ENCODE data around the gene SPATA2. TPM values are rescaled to one million over a fixed set of nuclear protein-coding genes. Genes with fewer than 3 reads are reported as not detected.

The SPATA2 gene
- total and polyA plus RNA-seq, 2 experiments from 2014 or later, result 5.3 to 9.3 TPM

DNA sequence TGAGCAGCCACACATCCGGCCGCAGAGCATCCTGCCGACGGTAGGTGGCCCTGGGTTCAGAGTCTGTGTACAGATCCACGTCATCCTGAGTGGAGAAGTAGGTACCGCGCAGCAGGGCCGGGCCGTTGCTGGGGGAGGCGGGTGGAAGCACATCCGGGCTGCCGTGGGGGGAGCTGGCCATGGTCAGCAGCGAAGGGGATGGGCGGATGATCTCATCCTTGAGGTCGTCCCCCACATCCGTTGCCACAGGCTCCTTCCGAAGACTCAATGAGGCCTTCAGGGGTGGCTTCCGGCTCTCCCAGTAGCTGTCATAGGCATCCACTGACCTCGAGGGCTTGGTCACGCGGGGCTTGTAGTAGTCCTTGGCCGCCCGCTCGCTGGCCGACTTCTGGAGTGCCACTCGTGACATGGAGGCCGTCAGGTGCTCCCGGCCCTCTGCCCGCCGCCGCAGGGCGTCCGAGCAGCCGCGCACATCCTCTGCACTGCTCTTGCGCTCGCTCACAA, 9.2 kb downstream of the SPATA2 start:
- Histone ChIP-seq H3K4me2 (no peak overlapping the region), H4K20me1 (replicated peaks; ENCODE audit: insufficient read depth) (peaks cover 6% of the 10 kb centered on the region), H3K36me3 (ENCODE audit: insufficient read depth) (no peaks in the 10 kb centered on the region; the same call in 1 of the 2 replicates), H3K27ac (ENCODE audit: low read depth) (no peak overlapping the region), H3K4me3 (no peak overlapping the region), H2AFZ (no peak overlapping the region), H3K27me3 (ENCODE audit: insufficient read depth) (no peaks in the 10 kb centered on the region), H3K4me1 (ENCODE audit: insufficient read depth) (no peaks in the 10 kb centered on the region), H3K79me2 (replicated peaks; ENCODE audit: insufficient read depth) (peaks cover 21% of the 10 kb centered on the region), H3K9me2 (ENCODE audit: insufficient read depth) (no peaks in the 10 kb centered on the region), H3F3A (replicated peaks; ENCODE audit: low read depth) (no peaks in the 10 kb centered on the region)
- no peak overlapping the region for H3K4me3 Mint-ChIP-seq
- TF ChIP-seq EZH2 (IDR thresholded peaks at IDR 0.05; ENCODE audit: low read depth, unreplicated experiment) (no peak), NANOG (IDR thresholded peaks at IDR 0.05; ENCODE audit: borderline replicate concordance) (no peak)
- peaks cover 5% of the 10 kb centered on the region for H3K27me3 Mint-ChIP-seq (ENCODE audit: insufficient read depth, low read depth, poor library complexity)
- H3K4me1 Mint-ChIP-seq, result no peaks in the 10 kb centered on the region
- no peak for ATAC-seq
- H3K36me3 Mint-ChIP-seq (ENCODE audit: low read depth), result peaks cover 21% of the 10 kb centered on the region
- no peak for DNase-seq (ENCODE audit: low spot score)
- H3K27ac Mint-ChIP-seq, result no peak overlapping the region
- H3K9me3 Mint-ChIP-seq, result no peaks in the 10 kb centered on the region

DNA sequence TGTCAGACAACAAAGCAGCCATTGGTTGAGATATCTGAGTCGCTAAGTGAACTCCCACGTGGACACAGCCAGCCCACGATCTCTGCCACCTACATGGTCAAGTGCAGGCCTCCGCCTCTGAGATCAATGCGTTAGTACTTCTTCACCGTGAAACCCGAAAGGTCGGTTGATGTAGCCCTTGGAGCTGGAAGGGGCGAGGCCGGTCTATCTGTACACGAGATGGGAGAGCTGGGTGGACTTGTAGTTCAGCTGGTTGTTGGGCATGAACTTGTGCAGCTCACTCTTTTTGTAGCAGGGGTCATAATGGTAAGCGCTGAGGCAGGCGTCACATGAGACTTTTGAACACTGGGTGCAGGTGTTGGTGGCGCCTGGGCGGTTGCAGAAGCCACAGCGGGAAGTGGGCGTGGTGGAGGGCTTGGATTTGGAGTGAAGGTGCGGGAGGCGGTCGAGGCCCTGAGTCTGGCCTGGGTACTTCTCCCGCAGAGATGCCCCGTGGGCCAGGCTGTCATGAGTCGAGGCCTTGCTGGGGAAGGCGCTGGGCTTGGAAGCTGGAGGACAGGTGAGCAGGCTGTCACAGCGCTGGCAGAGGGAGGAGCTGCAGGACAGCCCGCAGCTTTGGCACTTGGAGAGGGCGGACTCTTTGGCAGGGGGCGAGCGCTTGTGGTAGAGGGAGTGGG, 9.8 kb downstream of the SPATA2 start:
- Histone ChIP-seq H3K9me2 (ENCODE audit: insufficient read depth) (no peaks in the 10 kb centered on the region), H3K27me3 (ENCODE audit: insufficient read depth) (no peaks in the 10 kb centered on the region), H3F3A (replicated peaks; ENCODE audit: low read depth) (no peaks in the 10 kb centered on the region), H3K27ac (ENCODE audit: low read depth) (no peak overlapping the region), H3K4me3 (no peak overlapping the region), H3K79me2 (replicated peaks; ENCODE audit: insufficient read depth) (peaks cover 15% of the 10 kb centered on the region), H4K20me1 (replicated peaks; ENCODE audit: insufficient read depth) (peaks cover 4% of the 10 kb centered on the region), H3K4me1 (ENCODE audit: insufficient read depth) (no peaks in the 10 kb centered on the region), H2AFZ (no peak overlapping the region), H3K36me3 (ENCODE audit: insufficient read depth) (no peaks in the 10 kb centered on the region; the same call in 1 of the 2 replicates), H3K4me2 (no peak overlapping the region)
- Mint-ChIP-seq H3K27me3 (ENCODE audit: insufficient read depth, low read depth, poor library complexity) (peaks cover 5% of the 10 kb centered on the region), H3K36me3 (ENCODE audit: low read depth) (peaks cover 21% of the 10 kb centered on the region), H3K4me3 (no peak overlapping the region), H3K4me1 (no peaks in the 10 kb centered on the region), H3K9me3 (no peaks in the 10 kb centered on the region), H3K27ac (no peak overlapping the region)
- TF ChIP-seq JUNB (IDR thresholded peaks at IDR 0.05; ENCODE audit: unreplicated experiment) (no peak), NANOG (IDR thresholded peaks at IDR 0.05; ENCODE audit: borderline replicate concordance) (no peak), STAT1 (IDR thresholded peaks at IDR 0.05; ENCODE audit: unreplicated experiment) (no peak), ZNF114 (CRISPR knock-in tag; IDR thresholded peaks at IDR 0.05) (no peak), EZH2 (IDR thresholded peaks at IDR 0.05; ENCODE audit: low read depth, unreplicated experiment) (no peak), ZNF331 (CRISPR knock-in tag; IDR thresholded peaks at IDR 0.05; ENCODE audit: low read depth) (no peak), EZH2phosphoT487 (IDR thresholded peaks at IDR 0.05; ENCODE audit: unreplicated experiment) (no peak), CREB1 (CRISPR knock-in tag; IDR thresholded peaks at IDR 0.05; ENCODE audit: low read depth) (no peak)
- TF ChIP-seq, protein P1, sequence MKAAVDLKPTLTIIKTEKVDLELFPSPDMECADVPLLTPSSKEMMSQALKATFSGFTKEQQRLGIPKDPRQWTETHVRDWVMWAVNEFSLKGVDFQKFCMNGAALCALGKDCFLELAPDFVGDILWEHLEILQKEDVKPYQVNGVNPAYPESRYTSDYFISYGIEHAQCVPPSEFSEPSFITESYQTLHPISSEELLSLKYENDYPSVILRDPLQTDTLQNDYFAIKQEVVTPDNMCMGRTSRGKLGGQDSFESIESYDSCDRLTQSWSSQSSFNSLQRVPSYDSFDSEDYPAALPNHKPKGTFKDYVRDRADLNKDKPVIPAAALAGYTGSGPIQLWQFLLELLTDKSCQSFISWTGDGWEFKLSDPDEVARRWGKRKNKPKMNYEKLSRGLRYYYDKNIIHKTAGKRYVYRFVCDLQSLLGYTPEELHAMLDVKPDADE (IDR thresholded peaks at IDR 0.05), result no peak
- TF ChIP-seq, protein P2, sequence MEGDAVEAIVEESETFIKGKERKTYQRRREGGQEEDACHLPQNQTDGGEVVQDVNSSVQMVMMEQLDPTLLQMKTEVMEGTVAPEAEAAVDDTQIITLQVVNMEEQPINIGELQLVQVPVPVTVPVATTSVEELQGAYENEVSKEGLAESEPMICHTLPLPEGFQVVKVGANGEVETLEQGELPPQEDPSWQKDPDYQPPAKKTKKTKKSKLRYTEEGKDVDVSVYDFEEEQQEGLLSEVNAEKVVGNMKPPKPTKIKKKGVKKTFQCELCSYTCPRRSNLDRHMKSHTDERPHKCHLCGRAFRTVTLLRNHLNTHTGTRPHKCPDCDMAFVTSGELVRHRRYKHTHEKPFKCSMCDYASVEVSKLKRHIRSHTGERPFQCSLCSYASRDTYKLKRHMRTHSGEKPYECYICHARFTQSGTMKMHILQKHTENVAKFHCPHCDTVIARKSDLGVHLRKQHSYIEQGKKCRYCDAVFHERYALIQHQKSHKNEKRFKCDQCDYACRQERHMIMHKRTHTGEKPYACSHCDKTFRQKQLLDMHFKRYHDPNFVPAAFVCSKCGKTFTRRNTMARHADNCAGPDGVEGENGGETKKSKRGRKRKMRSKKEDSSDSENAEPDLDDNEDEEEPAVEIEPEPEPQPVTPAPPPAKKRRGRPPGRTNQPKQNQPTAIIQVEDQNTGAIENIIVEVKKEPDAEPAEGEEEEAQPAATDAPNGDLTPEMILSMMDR (conservative IDR thresholded peaks at IDR 0.05; ENCODE audit: low read depth in 2 of 2), result no peak
- TF ChIP-seq, protein P3, sequence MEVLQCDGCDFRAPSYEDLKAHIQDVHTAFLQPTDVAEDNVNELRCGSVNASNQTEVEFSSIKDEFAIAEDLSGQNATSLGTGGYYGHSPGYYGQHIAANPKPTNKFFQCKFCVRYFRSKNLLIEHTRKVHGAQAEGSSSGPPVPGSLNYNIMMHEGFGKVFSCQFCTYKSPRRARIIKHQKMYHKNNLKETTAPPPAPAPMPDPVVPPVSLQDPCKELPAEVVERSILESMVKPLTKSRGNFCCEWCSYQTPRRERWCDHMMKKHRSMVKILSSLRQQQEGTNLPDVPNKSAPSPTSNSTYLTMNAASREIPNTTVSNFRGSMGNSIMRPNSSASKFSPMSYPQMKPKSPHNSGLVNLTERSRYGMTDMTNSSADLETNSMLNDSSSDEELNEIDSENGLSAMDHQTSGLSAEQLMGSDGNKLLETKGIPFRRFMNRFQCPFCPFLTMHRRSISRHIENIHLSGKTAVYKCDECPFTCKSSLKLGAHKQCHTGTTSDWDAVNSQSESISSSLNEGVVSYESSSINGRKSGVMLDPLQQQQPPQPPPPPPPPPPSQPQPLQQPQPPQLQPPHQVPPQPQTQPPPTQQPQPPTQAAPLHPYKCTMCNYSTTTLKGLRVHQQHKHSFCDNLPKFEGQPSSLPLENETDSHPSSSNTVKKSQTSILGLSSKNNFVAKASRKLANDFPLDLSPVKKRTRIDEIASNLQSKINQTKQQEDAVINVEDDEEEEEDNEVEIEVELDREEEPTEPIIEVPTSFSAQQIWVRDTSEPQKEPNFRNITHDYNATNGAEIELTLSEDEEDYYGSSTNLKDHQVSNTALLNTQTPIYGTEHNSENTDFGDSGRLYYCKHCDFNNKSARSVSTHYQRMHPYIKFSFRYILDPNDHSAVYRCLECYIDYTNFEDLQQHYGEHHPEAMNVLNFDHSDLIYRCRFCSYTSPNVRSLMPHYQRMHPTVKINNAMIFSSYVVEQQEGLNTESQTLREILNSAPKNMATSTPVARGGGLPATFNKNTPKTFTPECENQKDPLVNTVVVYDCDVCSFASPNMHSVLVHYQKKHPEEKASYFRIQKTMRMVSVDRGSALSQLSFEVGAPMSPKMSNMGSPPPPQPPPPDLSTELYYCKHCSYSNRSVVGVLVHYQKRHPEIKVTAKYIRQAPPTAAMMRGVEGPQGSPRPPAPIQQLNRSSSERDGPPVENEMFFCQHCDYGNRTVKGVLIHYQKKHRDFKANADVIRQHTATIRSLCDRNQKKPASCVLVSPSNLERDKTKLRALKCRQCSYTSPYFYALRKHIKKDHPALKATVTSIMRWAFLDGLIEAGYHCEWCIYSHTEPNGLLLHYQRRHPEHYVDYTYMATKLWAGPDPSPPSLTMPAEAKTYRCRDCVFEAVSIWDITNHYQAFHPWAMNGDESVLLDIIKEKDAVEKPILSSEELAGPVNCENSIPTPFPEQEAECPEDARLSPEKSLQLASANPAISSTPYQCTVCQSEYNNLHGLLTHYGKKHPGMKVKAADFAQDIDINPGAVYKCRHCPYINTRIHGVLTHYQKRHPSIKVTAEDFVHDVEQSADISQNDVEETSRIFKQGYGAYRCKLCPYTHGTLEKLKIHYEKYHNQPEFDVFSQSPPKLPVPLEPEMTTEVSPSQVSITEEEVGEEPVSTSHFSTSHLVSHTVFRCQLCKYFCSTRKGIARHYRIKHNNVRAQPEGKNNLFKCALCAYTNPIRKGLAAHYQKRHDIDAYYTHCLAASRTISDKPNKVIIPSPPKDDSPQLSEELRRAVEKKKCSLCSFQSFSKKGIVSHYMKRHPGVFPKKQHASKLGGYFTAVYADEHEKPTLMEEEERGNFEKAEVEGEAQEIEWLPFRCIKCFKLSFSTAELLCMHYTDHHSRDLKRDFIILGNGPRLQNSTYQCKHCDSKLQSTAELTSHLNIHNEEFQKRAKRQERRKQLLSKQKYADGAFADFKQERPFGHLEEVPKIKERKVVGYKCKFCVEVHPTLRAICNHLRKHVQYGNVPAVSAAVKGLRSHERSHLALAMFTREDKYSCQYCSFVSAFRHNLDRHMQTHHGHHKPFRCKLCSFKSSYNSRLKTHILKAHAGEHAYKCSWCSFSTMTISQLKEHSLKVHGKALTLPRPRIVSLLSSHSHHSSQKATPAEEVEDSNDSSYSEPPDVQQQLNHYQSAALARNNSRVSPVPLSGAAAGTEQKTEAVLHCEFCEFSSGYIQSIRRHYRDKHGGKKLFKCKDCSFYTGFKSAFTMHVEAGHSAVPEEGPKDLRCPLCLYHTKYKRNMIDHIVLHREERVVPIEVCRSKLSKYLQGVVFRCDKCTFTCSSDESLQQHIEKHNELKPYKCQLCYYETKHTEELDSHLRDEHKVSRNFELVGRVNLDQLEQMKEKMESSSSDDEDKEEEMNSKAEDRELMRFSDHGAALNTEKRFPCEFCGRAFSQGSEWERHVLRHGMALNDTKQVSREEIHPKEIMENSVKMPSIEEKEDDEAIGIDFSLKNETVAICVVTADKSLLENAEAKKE (CRISPR knock-in tag; IDR thresholded peaks at IDR 0.05), result no peak
- no peak for DNase-seq (ENCODE audit: low spot score)
- ATAC-seq, result no peak
